HG02943 (cell line): ENCODE data around the gene PRRT1B.
"Not testable (repeated sequence)": the region's sequence is repeated elsewhere in the genome, so short reads cannot be mapped to it uniquely, and the experiment has no call there.

Source experiments
- ATAC-seq: cut with Tn5 transposase; IDR thresholded peaks from one replicate; pipeline ENCODE4 v1.9.1; 2021; ENCODE audit warnings: mild to moderate bottlenecking, low read depth, moderate library complexity; ENCODE audit not compliant: unreplicated experiment

The PRRT1B gene

GRCh38 chr9:131546336-131547084, 1.2 kb downstream of the PRRT1B start:
- ATAC-seq: no peak

- ATAC-seq: not testable (repeated sequence)
Observed at GRCh38 chr9:131549186-131549585, 3.9 kb downstream of the PRRT1B start.

- not testable (repeated sequence) for ATAC-seq
Observed at GRCh38 chr9:131550465-131550864, 5.1 kb downstream of the PRRT1B start.

- no peak for ATAC-seq
Observed at GRCh38 chr9:131552030-131552429, 6.7 kb downstream of the PRRT1B start.

GRCh38 chr9:131554087-131554842, 8.9 kb downstream of the PRRT1B start:
- no peak for ATAC-seq

GRCh38 chr9:131554843-131555351, 9.6 kb downstream of the PRRT1B start:
- no peak for ATAC-seq

GRCh38 chr9:131555841-131556673, 10.7 kb downstream of the PRRT1B start:
- no peak for ATAC-seq

GRCh38 chr9:131557855-131558548, 12.7 kb downstream of the PRRT1B start:
- no peak for ATAC-seq

- no peak for ATAC-seq
Observed at GRCh38 chr9:131559421-131560000, 14.2 kb downstream of the PRRT1B start.

- ATAC-seq: no peak
Observed at GRCh38 chr9:131562032-131562959, 17.0 kb downstream of the PRRT1B start.

GRCh38 chr9:131565369-131565768, 20.0 kb downstream of the PRRT1B start:
- ATAC-seq: no peak

- no peak for ATAC-seq
Observed at GRCh38 chr9:131566158-131566557, 20.8 kb downstream of the PRRT1B start.

GRCh38 chr9:131567910-131568309, 22.6 kb downstream of the PRRT1B start:
- no peak for ATAC-seq

- no peak for ATAC-seq
Observed at GRCh38 chr9:131574730-131575640, 29.7 kb downstream of the PRRT1B start.

GRCh38 chr9:131575946-131576853, 30.9 kb downstream of the PRRT1B start:
- no peak for ATAC-seq
